ENCODE measurements around the gene MANBA. TPM values are rescaled to one million over a fixed set of nuclear protein-coding genes. Genes with fewer than 3 reads are reported as not detected.

The MANBA gene
- total RNA-seq, 4 donors from 2014 or later, result 27.1 to 37.8 (median 35.1) TPM

- ATAC-seq (ENCODE audit: low FRiP score) (no peak), DNase-seq (ENCODE audit: low spot score) (no peak)
- TF ChIP-seq CTCF (IDR thresholded peaks at IDR 0.05), result no peak
Measured at GRCh38 chr4:102792361-102792936, 31.7 kb upstream of the MANBA start.

- no peak for TF ChIP-seq CTCF (IDR thresholded peaks at IDR 0.05)
- ATAC-seq (ENCODE audit: low FRiP score) (no peak), DNase-seq (ENCODE audit: low spot score) (no peak)
Measured at GRCh38 chr4:102791318-102791835, 30.6 kb upstream of the MANBA start.

DNA sequence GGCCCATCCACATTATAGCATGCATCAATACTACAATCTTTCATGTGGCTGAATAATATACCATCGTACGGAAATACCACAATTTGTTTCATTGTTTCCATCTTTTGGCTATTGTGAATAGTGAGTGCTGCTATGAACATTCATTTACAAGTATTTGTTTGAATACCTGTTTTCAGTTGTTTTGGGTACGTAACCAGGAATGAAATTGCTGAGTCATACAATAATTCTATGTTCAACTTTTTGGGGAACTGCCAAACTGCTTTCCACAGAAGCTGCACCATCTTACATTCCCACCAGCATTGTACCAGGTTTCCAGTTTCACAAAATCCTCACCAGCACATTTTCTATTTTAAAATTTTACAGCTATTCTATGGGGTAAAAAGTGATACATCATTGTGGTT, 28.5 kb upstream of the MANBA start:
- no peak for TF ChIP-seq CTCF (IDR thresholded peaks at IDR 0.05)
- ATAC-seq (ENCODE audit: low FRiP score) (no peak), DNase-seq (ENCODE audit: low spot score) (no peak)

DNA sequence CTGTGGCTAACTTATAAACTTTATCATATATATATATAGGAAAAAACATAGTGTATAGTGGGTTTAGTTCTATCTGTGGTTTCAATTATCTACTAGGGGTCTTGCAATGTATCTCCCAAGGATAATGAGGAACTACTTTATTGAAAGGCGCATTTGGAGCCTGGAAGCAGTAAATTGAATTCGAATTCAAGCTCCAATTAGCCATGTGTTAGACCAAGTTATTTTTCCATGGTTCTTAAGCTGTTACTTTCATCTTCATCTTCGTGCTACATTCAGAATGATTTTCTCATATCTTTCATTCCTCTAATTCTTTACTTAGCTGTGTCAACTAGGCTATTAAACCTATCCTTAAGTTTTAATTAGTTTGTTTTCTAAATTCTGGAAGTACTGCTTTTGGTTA, 27.2 kb upstream of the MANBA start:
- DNase-seq (ENCODE audit: low spot score) (no peak), ATAC-seq (ENCODE audit: low FRiP score) (no peak)
- no peak for TF ChIP-seq CTCF (IDR thresholded peaks at IDR 0.05)

- ATAC-seq (ENCODE audit: low FRiP score) (peak; percentile 55), DNase-seq (ENCODE audit: low spot score) (no peak)
- TF ChIP-seq CTCF (IDR thresholded peaks at IDR 0.05), result no peak
Measured at GRCh38 chr4:102787096-102787881, 26.5 kb upstream of the MANBA start.

DNA sequence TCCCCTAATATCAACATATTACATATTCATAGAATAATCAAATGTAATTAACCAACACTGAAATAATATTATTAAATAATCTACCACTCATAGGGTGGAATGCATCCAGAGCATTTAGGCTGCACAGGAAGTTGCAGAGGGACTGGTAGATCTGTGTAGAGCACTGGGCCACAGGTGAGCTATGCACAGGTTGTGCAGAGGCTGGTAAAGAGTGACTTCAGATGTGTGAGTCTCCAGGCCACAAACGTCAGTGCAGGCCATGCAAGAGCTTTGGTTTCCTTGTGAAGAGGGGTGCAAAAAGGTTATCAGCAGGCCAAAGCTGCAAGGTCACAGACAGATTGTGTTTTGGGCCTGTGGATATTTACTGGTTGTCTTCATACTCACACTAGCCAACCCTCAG, 25.5 kb upstream of the MANBA start:
- TF ChIP-seq CTCF (IDR thresholded peaks at IDR 0.05), result no peak
- ATAC-seq (ENCODE audit: low FRiP score) (no peak), DNase-seq (ENCODE audit: low spot score) (no peak)

GRCh38 chr4:102783006-102783405, 22.2 kb upstream of the MANBA start:
- ATAC-seq (ENCODE audit: low FRiP score), result no peak

More at GRCh38 chr4:102783006-102783405, 22.2 kb upstream of the MANBA start:
- no peak for DNase-seq (ENCODE audit: low spot score)
- TF ChIP-seq CTCF (IDR thresholded peaks at IDR 0.05), result no peak

All from omental fat pad (tissue), 4 donors.